ENCODE measurements around the gene MUC5AC.

Gene MUC5AC

DNA sequence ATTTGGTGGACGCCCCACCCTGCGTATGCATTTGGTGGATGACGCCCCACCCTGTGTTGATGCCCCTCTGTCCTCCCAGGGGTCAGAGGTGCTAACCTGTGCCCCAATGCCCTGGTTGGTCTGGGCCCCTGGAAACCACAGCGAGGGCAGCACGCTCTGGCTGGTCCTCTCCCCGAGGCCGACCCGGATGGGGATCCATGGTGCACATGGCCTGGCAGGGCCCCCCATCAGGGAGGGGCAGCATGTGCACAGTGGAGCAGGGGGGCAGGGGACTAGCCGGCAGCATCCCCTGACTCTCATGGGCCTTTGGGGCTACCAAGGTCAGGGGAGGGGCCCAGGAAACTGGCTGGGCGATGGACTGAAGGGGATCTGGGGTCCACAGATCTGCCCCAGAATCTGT is 7.6 kb upstream of the MUC5AC start:
- TF ChIP-seq HDGF (IDR thresholded peaks at IDR 0.05; ENCODE audit: borderline replicate concordance) (no peak), FOXA1 (IDR thresholded peaks at IDR 0.05) (no peak), FOXM1 (IDR thresholded peaks at IDR 0.05; ENCODE audit: borderline replicate concordance) (no peak), BHLHE40 (IDR thresholded peaks at IDR 0.05; ENCODE audit: borderline replicate concordance) (no peak), SP1 (IDR thresholded peaks at IDR 0.05) (no peak), ARNT (IDR thresholded peaks at IDR 0.05) (no peak), ZNF384 (IDR thresholded peaks at IDR 0.05) (no peak), LEF1 (IDR thresholded peaks at IDR 0.05; ENCODE audit: borderline replicate concordance) (no peak), SUZ12 (IDR thresholded peaks at IDR 0.05) (no peak), ELF4 (IDR thresholded peaks at IDR 0.05) (no peak), TARDBP (IDR thresholded peaks at IDR 0.05) (no peak), NFRKB (IDR thresholded peaks at IDR 0.05) (no peak), CTBP1 (IDR thresholded peaks at IDR 0.05; ENCODE audit: borderline replicate concordance) (no peak), L3MBTL2 (conservative IDR thresholded peaks at IDR 0.05) (no peak), FOXK2 (IDR thresholded peaks at IDR 0.05) (no peak)
- TF ChIP-seq, protein P1, sequence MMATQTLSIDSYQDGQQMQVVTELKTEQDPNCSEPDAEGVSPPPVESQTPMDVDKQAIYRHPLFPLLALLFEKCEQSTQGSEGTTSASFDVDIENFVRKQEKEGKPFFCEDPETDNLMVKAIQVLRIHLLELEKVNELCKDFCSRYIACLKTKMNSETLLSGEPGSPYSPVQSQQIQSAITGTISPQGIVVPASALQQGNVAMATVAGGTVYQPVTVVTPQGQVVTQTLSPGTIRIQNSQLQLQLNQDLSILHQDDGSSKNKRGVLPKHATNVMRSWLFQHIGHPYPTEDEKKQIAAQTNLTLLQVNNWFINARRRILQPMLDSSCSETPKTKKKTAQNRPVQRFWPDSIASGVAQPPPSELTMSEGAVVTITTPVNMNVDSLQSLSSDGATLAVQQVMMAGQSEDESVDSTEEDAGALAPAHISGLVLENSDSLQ (IDR thresholded peaks at IDR 0.05), result no peak
- POLR2A ChIA-PET, result no interaction called here
- CTCF ChIA-PET, result no interaction called here
- DNase-seq (ENCODE audit: extremely low spot score), result no peak

DNA sequence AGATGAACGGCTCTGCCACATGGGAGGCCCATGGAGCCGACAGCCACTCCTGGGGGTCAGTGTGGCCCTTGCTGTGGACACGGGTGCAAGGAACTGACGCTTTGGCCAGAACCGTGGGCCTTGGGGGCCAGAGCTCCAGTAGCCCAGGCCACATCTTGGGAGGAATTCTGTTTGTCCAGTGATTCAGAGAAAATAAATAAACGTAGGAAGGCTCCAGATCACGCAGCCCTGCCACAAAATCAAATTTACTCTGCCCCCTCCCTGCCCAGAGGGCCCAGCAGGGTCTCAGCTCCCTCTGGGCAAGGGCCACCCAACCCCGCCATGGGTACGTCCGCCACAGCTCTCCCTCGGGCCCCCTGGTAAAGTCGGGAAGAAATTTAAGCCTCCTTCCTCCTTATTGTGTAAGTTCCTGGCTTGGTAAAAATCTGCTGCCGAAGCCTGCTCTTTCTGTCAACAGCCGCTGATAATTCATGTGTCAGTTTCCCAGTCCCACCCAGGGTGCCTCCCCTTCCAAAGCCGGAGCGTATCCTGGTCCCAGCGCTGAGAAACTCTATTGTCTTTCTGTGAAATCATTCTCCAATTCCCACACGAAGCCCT is 6.9 kb upstream of the MUC5AC start:
- DNase-seq (ENCODE audit: extremely low spot score), result no peak
- ChIA-PET POLR2A (no interaction called here), CTCF (no interaction called here)
- TF ChIP-seq HDGF (IDR thresholded peaks at IDR 0.05; ENCODE audit: borderline replicate concordance) (no peak), FOXK2 (IDR thresholded peaks at IDR 0.05) (no peak), TARDBP (IDR thresholded peaks at IDR 0.05) (no peak), SUZ12 (IDR thresholded peaks at IDR 0.05) (no peak), CTBP1 (IDR thresholded peaks at IDR 0.05; ENCODE audit: borderline replicate concordance) (no peak), LEF1 (IDR thresholded peaks at IDR 0.05; ENCODE audit: borderline replicate concordance) (no peak), SP1 (IDR thresholded peaks at IDR 0.05) (no peak)

DNA sequence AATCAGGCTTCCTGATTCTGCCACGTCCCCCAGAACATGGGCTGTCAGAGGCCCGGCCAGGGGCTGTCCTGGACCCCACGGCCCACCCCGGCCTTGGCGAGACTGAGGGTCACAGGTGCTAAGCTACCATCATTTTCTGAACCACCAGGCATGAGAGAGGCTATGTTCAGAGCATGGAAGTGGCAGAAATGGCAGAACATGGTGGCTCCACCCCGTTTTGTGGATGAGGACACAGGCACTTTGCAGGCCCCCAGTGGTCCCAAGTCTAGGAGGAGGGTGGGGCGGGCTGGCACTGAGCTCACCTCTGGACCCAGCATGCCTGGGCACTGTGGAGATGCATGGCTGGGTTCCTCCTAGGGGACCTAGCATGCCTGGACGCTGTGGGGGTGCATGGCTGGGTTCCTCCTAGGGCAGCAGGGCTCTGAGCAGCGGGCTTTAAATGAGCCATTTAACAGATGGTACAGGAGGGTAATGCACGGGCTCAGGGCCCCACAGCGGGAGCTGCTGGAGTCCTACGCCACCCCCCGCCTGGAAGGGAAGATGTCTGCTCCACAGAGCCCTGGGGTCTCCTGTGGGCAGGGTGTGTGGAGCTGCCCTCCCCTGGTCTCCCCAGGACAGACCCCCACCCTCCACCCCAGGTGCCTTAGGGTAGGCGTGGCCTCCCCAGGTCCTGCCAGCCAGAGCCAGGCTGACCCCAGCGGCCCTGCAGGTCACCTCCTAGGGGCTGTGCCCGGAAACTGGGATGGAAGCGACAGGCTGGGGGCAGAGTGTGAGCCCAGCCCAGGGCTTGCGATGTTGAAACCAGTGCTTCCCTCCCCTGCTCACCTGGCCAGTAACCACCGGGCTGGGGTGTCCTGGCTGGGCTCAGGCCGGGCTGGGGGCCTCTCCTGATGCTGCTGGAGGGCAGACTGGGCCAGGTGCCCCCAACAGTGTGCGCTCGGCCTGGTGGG is 6.1 kb upstream of the MUC5AC start:
- TF ChIP-seq FOXK2 (IDR thresholded peaks at IDR 0.05), result no peak
- no peak for TF ChIP-seq SP1 (IDR thresholded peaks at IDR 0.05)
- TF ChIP-seq L3MBTL2 (conservative IDR thresholded peaks at IDR 0.05), result no peak
- TF ChIP-seq HDGF (IDR thresholded peaks at IDR 0.05; ENCODE audit: borderline replicate concordance), result no peak
- no peak for TF ChIP-seq BHLHE40 (IDR thresholded peaks at IDR 0.05; ENCODE audit: borderline replicate concordance)
- TF ChIP-seq FOXM1 (IDR thresholded peaks at IDR 0.05; ENCODE audit: borderline replicate concordance), result no peak
- TF ChIP-seq, protein P1 (IDR thresholded peaks at IDR 0.05), result no peak
- TF ChIP-seq ZNF384 (IDR thresholded peaks at IDR 0.05), result no peak
- no peak for TF ChIP-seq SUZ12 (IDR thresholded peaks at IDR 0.05)
- TF ChIP-seq TARDBP (IDR thresholded peaks at IDR 0.05), result no peak
- no peak for TF ChIP-seq ELF4 (IDR thresholded peaks at IDR 0.05)
- no peak for TF ChIP-seq ARNT (IDR thresholded peaks at IDR 0.05)
- TF ChIP-seq LEF1 (IDR thresholded peaks at IDR 0.05; ENCODE audit: borderline replicate concordance), result no peak
- no peak for TF ChIP-seq FOXA1 (IDR thresholded peaks at IDR 0.05)
- TF ChIP-seq NFRKB (IDR thresholded peaks at IDR 0.05), result no peak
- TF ChIP-seq CTBP1 (IDR thresholded peaks at IDR 0.05; ENCODE audit: borderline replicate concordance), result no peak
- POLR2A ChIA-PET, result no interaction called here
- CTCF ChIA-PET, result no interaction called here
- no peak for DNase-seq (ENCODE audit: extremely low spot score)

DNA sequence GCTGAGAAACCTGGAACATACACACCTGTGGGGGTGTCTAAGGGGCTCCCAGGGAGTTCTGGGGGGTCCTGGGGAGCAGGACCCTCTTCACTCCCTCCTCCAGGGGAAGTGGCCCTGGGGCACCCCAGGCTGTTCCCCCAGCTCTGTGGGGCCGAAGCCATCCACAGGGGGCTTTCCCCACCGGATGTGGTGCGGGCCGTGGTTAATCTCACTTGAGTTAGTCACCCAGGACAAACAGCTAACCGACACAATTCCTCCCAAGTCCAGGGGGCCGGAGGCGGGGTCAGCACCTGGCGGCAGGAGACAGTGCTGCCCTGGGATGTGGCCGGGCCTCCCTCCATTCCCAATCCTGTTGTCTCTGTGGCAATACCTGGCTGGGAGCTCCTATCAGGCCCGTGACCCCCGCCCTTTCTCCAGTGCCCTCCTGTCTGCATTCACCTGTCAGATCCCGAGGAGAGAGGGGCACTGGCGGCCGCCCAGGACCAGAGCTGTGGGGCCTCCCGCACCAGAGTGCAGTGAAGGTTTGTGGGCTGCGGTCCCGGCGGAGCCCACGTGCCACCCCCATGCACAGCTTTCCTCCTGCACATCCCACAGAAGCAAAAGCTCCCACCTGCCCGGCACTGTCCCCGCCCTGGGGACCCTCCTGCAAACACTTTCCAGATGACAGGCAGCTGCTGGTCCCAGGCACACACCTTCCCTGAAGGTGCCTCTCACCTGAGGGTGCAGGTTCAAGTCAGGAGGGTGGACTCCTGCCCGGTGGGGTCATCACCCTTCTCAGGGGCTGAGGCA is 5.2 kb upstream of the MUC5AC start:
- POLR2A ChIA-PET, result no interaction called here
- DNase-seq (ENCODE audit: extremely low spot score), result no peak
- TF ChIP-seq LEF1 (IDR thresholded peaks at IDR 0.05; ENCODE audit: borderline replicate concordance) (no peak), FOXA1 (IDR thresholded peaks at IDR 0.05) (no peak), ELF4 (IDR thresholded peaks at IDR 0.05) (no peak), SUZ12 (IDR thresholded peaks at IDR 0.05) (no peak), BHLHE40 (IDR thresholded peaks at IDR 0.05; ENCODE audit: borderline replicate concordance) (no peak), NFRKB (IDR thresholded peaks at IDR 0.05) (no peak), ARNT (IDR thresholded peaks at IDR 0.05) (no peak), FOXK2 (IDR thresholded peaks at IDR 0.05) (no peak), FOXM1 (IDR thresholded peaks at IDR 0.05; ENCODE audit: borderline replicate concordance) (no peak), HDGF (IDR thresholded peaks at IDR 0.05; ENCODE audit: borderline replicate concordance) (no peak)
- TF ChIP-seq, protein P1 (IDR thresholded peaks at IDR 0.05), result no peak
- CTCF ChIA-PET, result interaction anchor here (0.6 kb wide), 1 partner anchor 26 kb away, joined by 3 read pairs; no protein-coding TSS in a partner anchor

Measured in HEK293T (cell line).